A549 (cell line): ENCODE results near the gene KRAS. TPM values are rescaled to one million over a fixed set of nuclear protein-coding genes. Genes with fewer than 3 reads are reported as not detected.

Experiments
- ATAC-seq, 2 experiments: fragments of 200-7000 bp in 1 of 2; fragments of >200 bp in 1 of 2; cut with Nextera tagmentation in 1 of 2; cut with Tn5 transposase in 1 of 2; 3 replicates each; pipeline versions ENCODE4 v1.8.0 to v1.9.1; 2018 to 2020; ENCODE audit warnings: mild to moderate bottlenecking in 1 of 2, moderate library complexity in 1 of 2
- CTCF ChIA-PET: fragments of 300-600 bp; sonication (Branson Sonifier 250); formaldehyde crosslinking; extraction: SDS; loops from one replicate; lab custom pipeline; 2021; ENCODE audit warnings: antibody characterized with exemption, inconsistent platforms; lab: Yijun Ruan, JAX
- POLR2A ChIA-PET: fragments of 350-600 bp; formaldehyde crosslinking; extraction: SDS; loops from one replicate; lab custom pipeline; 2021; ENCODE audit warnings: antibody characterized with exemption, inconsistent platforms; lab: Yijun Ruan, JAX
- DNase-seq, 2 experiments: peaks; one replicate each; pipeline versions ENCODE4 v3.0.0 to v3.0.0-alpha.2; 2011 to 2016; ENCODE audit warnings: low read depth in 1 of 2, low spot score in 1 of 2
- FAIRE-seq: peaks from 2 replicates; lab custom pipeline; 2011; peaks lifted over from hg19 to GRCh38; lab: Jason Lieb, UNC
- H3K27ac ChIP-seq, 2 experiments: fragments of >200 bp; sonication (Bioruptor Twin); formaldehyde crosslinking; 3 replicates each; pipeline ENCODE4 v1.5.1; 2016 to 2017
- H3K4me1 ChIP-seq: fragments of >200 bp; sonication (Bioruptor Twin); formaldehyde crosslinking; 3 replicates; pipeline ENCODE4 v1.6.1; 2016
- H3K4me2 ChIP-seq: fragments of >200 bp; sonication (Bioruptor Twin); formaldehyde crosslinking; 3 replicates; pipeline ENCODE4 v1.6.1; 2016
- H3K4me3 ChIP-seq: fragments of >200 bp; sonication (Bioruptor Twin); formaldehyde crosslinking; 3 replicates; pipeline ENCODE4 v1.5.1; 2016
- H3K9me3 ChIP-seq: fragments of >200 bp; sonication (Bioruptor Twin); formaldehyde crosslinking; 3 replicates; pipeline ENCODE4 v1.6.1; 2016
- CBX2 ChIP-seq: fragments of 200-600 bp; sonication (generic); IDR thresholded peaks from 2 replicates; pipeline ENCODE4 v1.6.1; 2016; ENCODE audit warnings: low read depth, mild to moderate bottlenecking, borderline replicate concordance
- CHD2 ChIP-seq: fragments of 150-350 bp; IDR thresholded peaks from 2 replicates; pipeline ENCODE4 v1.6.1; 2014; ENCODE audit warnings: low read length; ENCODE audit not compliant: partially characterized antibody
- FOSB ChIP-seq: fragments of 250-450 bp; sonication (Bioruptor Pico); IDR thresholded peaks from 2 replicates; pipeline ENCODE4 v1.5.0; 2020; ENCODE audit warnings: mild to moderate bottlenecking, moderate library complexity
- FOSL2 ChIP-seq, 2 experiments: fragments of 450-650 bp in 1 of 2; fragments of >200 bp in 1 of 2; sonication (Bioruptor Twin) in 1 of 2; formaldehyde crosslinking; IDR thresholded peaks; 2 replicates each; pipeline versions ENCODE4 v1.5.0 to v1.6.1; 2016 to 2020; ENCODE audit warnings: mild to moderate bottlenecking in 1 of 2, moderate library complexity in 1 of 2
- HOXB5 ChIP-seq: fragments of 250-450 bp; sonication (Bioruptor Pico); IDR thresholded peaks from 2 replicates; pipeline ENCODE4 v1.5.0; 2020; ENCODE audit warnings: mild to moderate bottlenecking, moderate library complexity
- JUN ChIP-seq, 2 experiments: fragments of >200 bp; sonication (Bioruptor Twin); formaldehyde crosslinking; IDR thresholded peaks; 2 replicates in 1 of 2; 3 replicates in 1 of 2; pipeline ENCODE4 v1.6.1; 2016 to 2017
- MAFK ChIP-seq: fragments of 450-650 bp; IDR thresholded peaks from 2 replicates; pipeline ENCODE4 v1.6.1; 2014; ENCODE audit not compliant: partially characterized antibody
- NPAS2 ChIP-seq: fragments of 250-450 bp; sonication (Bioruptor Pico); IDR thresholded peaks from 2 replicates; pipeline ENCODE4 v1.8.0; 2022; ENCODE audit warnings: mild to moderate bottlenecking, moderate library complexity, borderline replicate concordance
- PHF8 ChIP-seq: fragments of 200-600 bp; sonication (generic); IDR thresholded peaks from 2 replicates; pipeline ENCODE4 v1.6.1; 2016; ENCODE audit warnings: low read depth, mild to moderate bottlenecking, antibody characterized with exemption, moderate library complexity, borderline replicate concordance
- REST ChIP-seq: fragments of 200-600 bp; sonication (generic); IDR thresholded peaks from 2 replicates; pipeline ENCODE4 v1.6.1; 2016; ENCODE audit warnings: antibody characterized with exemption, mild to moderate bottlenecking, moderate library complexity
- TFCP2L1 ChIP-seq: fragments of 250-450 bp; sonication (Bioruptor Pico); IDR thresholded peaks from 2 replicates; pipeline ENCODE4 v1.5.0; 2021; ENCODE audit warnings: mild to moderate bottlenecking
- ZNF302 ChIP-seq: fragments of 250-450 bp; sonication (Bioruptor Pico); IDR thresholded peaks from 2 replicates; pipeline ENCODE4 v1.9.0; 2021; ENCODE audit warnings: inconsistent platforms, mild to moderate bottlenecking, moderate library complexity
- WGBS: methylation state at CpG from one replicate; pipeline ENCODE4 v1.1.6; 2017; ENCODE audit errors: missing lambda C conversion rate; 5-methylcytosine and 5-hydroxymethylcytosine counted together
- polyA plus RNA-seq, 4 experiments: library from polyadenylated mRNA; depleted of rRNA in 3 of 4; stranded (reverse); fragments of >200 nt; fragmentation: RNase III in 1 of 4; extraction: RNeasy Plus Mini Kit Qiagen cat#74134 plus additional on column Dnase treatment in 1 of 4; gene quantifications; 2 replicates in 3 of 4; 3 replicates in 1 of 4; pipeline ENCODE4 v1.2.3, GENCODE V29; 2011 to 2017

Gene KRAS
- polyA plus RNA-seq, 2 of the 4 experiments (the other 2 are of a cell fraction): 16.5 to 38.4 TPM

- no peak for TF ChIP-seq REST
- TF ChIP-seq ZNF302 (CRISPR knock-in tag): no peak
- TF ChIP-seq TFCP2L1 (CRISPR knock-in tag): no peak
- TF ChIP-seq NPAS2 (CRISPR knock-in tag): no peak
- TF ChIP-seq, all 56 proteins: peak for 0
- no peak for DNase-seq
- no peak for ATAC-seq
- WGBS: 89% methylated on average over 3 of the region's 3 CpGs
- Histone ChIP-seq H3K4me1 (peaks cover 11% of the 10 kb centered on the region), H3K4me2 (no peak overlapping the region), H3K9me3 (no peaks in the 10 kb centered on the region), H3K27ac (no peak overlapping the region), H3K4me3 (no peak overlapping the region)
- FAIRE-seq: no peak
- ChIA-PET POLR2A (no interaction called here), CTCF (interaction anchor here (1.5 kb wide), 1 partner anchor 12 kb away, joined by 3 read pairs; no protein-coding TSS in a partner anchor)
Measured at GRCh38 chr12:25252946-25253345, 2.2 kb upstream of the KRAS start.

GRCh38 chr12:25251769-25252168 lies 1.0 kb upstream of the KRAS start:
- CTCF ChIA-PET: interaction anchor here (1.0 to 1.5 kb wide), 3 partner anchors 13 to 136 kb away, joined by 3 read pairs; no protein-coding TSS in a partner anchor
- peaks cover 11% of the 10 kb centered on the region for H3K4me1 ChIP-seq
- no peak for ATAC-seq
- WGBS: 66% methylated on average over 6 of the region's 6 CpGs
- peak overlapping the region; percentile 93 to 99 for H3K27ac ChIP-seq
- DNase-seq: no peak
- peak overlapping the region; percentile 91 for H3K4me3 ChIP-seq
- FAIRE-seq: no peak
- no peaks in the 10 kb centered on the region for H3K9me3 ChIP-seq
- no peak for TF ChIP-seq CHD2
- no peak for TF ChIP-seq FOSB (CRISPR knock-in tag)
- no peak for TF ChIP-seq HOXB5
- peak overlapping the region; percentile 84 for H3K4me2 ChIP-seq
- POLR2A ChIA-PET: interaction anchor here (1.1 to 1.5 kb wide), 4 partner anchors 81 to 131 kb away, joined by 3 to 9 read pairs (median 4); no protein-coding TSS in a partner anchor

- H3K27ac ChIP-seq: peak overlapping the region; percentile 93 to 99
- H3K4me3 ChIP-seq: peak overlapping the region; percentile 91
- peak; percentile 23 to 32 for DNase-seq
- H3K4me2 ChIP-seq: peak overlapping the region; percentile 90
- H3K9me3 ChIP-seq: no peaks in the 10 kb centered on the region
- FAIRE-seq: no peak
- 0 out of 2 replicates have a peak, but pooled peaks have one; percentile 16 for TF ChIP-seq PHF8
- TF ChIP-seq TFCP2L1 (CRISPR knock-in tag): no peak
- TF ChIP-seq NPAS2 (CRISPR knock-in tag): no peak
- TF ChIP-seq FOSL2 (IDR thresholded peaks at IDR 0.05): no peak
- TF ChIP-seq FOSL2 (CRISPR knock-in tag; IDR thresholded peaks at IDR 0.05): no peak
- TF ChIP-seq JUN (IDR thresholded peaks at IDR 0.05): no peak
- under 1% methylated on average over 29 of the region's 56 CpGs for WGBS
- CTCF ChIA-PET: interaction anchor here (0.6 to 1.0 kb wide), 3 partner anchors 9 to 27 kb away, joined by 3 to 4 read pairs (median 3); no protein-coding TSS in a partner anchor
- peak; percentile 35 to 55 for ATAC-seq
- H3K4me1 ChIP-seq: peaks cover 11% of the 10 kb centered on the region
- POLR2A ChIA-PET: interaction anchor here (1.0 to 1.5 kb wide), 6 partner anchors 8 to 132 kb away, joined by 3 to 12 read pairs (median 6); no protein-coding TSS in a partner anchor
Measured at GRCh38 chr12:25249931-25250738, 594 bp downstream of the KRAS start.

GRCh38 chr12:25248732-25249131 lies 2.0 kb downstream of the KRAS start:
- H3K27ac ChIP-seq: no peak overlapping the region
- ChIA-PET CTCF (no interaction called here), POLR2A (interaction anchor here (0.6 to 1.3 kb wide), 2 partner anchors 135 to 604 kb away, joined by 3 read pairs; no protein-coding TSS in a partner anchor)
- ATAC-seq: no peak
- no peaks in the 10 kb centered on the region for H3K9me3 ChIP-seq
- DNase-seq: no peak
- no peak overlapping the region for H3K4me3 ChIP-seq
- peaks cover 15% of the 10 kb centered on the region for H3K4me1 ChIP-seq
- H3K4me2 ChIP-seq: peak overlapping the region; percentile 90; the same call in 2 of the 3 replicates
- FAIRE-seq: no peak
- TF ChIP-seq MAFK (peak; percentile 97), CBX2 (no peak)
- 96% methylated on average over 1 of the region's 1 CpG for WGBS
